Activated CD4-positive, alpha-beta T cell treated with anti-CD3 and anti-CD28 coated beads, Interleukin-2, amount 50 U/mL, for 1 hour (primary cell): Measurements from ENCODE around the gene EIF3B.
"Not testable (repeated sequence)": the region's sequence is repeated elsewhere in the genome, so short reads cannot be mapped to it uniquely, and the experiment has no call there.

Experiments used
- DNase-seq: peaks from one replicate; pipeline ENCODE4 v3.0.0-alpha.2; 2020

Gene EIF3B

GRCh38 chr7:2350055-2350454, 4.6 kb upstream of the EIF3B start:
- no peak for DNase-seq

- DNase-seq, result no peak
These were observed 3.8 kb upstream of the EIF3B start for GRCh38 chr7:2350861-2351260.

DNA sequence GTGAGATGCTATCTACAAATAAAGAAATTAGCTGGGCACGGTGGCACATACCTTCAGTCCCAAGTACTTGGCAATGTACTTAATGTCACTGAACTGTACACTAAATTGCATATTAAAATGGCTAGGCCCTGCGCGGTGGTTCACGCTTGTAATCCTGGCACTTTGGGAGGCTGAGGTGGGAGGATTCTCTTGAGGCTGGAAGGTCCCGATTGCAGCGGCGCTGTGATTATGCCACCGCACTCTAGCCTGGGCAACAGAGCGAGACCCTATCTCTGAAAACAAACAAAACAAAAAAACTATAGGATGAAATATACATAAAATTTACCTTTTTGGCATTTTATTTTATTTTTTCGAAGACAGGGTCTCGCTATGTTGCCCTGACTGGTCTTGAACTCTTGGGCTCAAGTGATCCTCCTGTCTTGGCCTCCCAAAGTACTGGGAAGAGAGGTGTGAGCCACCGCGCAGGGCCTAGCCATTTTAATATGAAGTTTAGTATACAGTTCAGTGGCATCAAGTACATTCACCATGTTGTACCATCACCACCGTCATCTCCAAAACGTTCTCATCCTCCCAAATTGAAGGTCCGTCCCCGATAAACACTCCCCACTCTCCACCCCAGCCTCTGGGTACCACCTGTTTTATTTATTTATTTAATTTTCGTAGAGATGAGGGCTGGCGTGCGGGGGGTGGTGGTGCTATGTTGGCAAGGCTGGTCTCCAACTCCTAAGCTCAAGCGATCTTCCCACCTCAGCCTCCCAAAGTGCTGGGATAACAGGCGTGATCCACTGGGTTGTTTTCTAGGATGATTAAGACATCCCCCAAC, 1.3 kb upstream of the EIF3B start:
- DNase-seq, result no peak

GRCh38 chr7:2353936-2354185, 766 bp upstream of the EIF3B start:
- DNase-seq, result peak; percentile 88

GRCh38 chr7:2354939-2355704, 495 bp downstream of the EIF3B start:
- DNase-seq, result no peak

DNA sequence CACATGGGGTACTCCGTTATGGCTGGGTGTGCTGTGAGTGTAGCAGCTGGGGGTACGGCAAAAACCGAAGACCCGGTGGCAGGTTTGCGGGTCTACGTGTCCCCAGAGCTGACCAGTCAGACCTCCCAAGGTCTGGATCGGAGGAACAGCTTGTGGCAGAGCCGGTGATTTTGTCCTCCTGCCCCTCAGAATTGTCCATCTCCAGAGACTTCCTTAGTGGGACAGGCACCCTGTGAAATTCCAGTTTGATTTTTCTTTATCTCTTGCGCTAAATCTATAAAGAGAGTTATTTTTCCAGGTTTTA, 1.0 kb downstream of the EIF3B start:
- no peak for DNase-seq

DNA sequence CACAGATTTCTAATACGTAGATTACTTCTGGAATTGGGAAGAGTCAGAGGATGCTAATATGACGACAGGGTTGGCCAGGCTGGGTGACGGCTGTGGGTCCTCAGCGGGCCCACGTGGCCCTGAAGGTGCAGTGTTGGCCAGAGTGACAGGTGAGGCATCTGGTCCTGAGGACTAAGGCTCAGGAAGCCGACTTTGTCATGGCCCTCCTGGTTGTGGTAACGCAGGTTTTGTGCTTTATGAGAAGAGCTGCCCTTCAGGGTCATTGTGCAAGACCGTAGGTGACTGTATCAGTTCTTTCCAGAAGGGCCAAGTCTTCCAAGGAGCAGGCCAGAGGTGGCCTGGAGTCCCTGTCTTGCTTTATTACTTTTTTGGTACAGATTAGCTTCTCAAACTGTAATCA, 2.5 kb downstream of the EIF3B start:
- DNase-seq, result no peak

- no peak for DNase-seq
These were observed 2.9 kb downstream of the EIF3B start for GRCh38 chr7:2357571-2357970.

- no peak for DNase-seq
These were observed 4.4 kb downstream of the EIF3B start for GRCh38 chr7:2358968-2359527.

DNA sequence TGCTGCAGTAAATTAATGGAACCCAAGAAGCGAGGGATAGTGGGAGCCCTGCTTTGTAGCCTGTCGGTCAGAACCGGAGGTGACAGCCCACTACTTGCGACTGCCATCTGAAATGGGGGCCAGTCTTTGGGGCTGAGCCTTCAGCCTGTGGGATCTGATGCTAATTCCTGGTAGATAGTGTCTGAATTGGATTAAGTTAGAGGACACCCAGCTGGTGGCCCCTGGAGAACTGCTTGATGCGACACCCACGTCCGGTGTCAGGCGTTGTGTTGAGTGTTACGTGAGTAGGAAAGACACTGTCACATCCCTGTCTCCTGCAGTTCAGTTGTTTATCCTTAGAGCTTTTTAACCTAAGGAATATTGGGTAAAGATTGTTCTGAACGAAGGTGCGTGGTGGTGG, 5.0 kb downstream of the EIF3B start:
- DNase-seq, result no peak

GRCh38 chr7:2360796-2361195, 6.2 kb downstream of the EIF3B start:
- DNase-seq, result no peak

- DNase-seq, result no peak
These were observed 7.9 kb downstream of the EIF3B start for GRCh38 chr7:2362385-2363088.

DNA sequence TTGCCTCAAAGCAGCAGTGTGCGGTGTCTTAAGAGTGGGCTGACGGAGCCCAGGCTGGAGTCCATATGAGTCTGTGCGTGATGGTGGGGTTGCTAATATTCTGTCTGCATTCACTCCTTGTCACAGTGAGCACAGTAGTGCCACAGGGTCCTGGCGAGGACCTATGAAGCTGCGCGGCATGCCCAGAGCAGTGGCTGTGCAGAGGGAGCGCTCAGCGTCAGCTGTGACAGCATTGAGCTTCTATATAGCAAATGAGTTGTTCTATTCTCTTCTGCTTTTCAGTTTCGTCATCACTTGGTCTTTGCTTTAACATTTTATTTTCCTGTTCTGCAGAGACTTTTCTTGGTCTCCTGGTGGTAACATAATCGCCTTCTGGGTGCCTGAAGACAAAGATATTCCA, 14.5 kb downstream of the EIF3B start:
- no peak for DNase-seq

- DNase-seq, result no peak
These were observed 16.7 kb downstream of the EIF3B start for GRCh38 chr7:2371329-2371728.

- no peak for DNase-seq
These were observed 18.1 kb downstream of the EIF3B start for GRCh38 chr7:2372724-2373123.

GRCh38 chr7:2373124-2373556, 18.5 kb downstream of the EIF3B start:
- DNase-seq, result no peak

GRCh38 chr7:2373646-2374045, 19.0 kb downstream of the EIF3B start:
- DNase-seq, result no peak

DNA sequence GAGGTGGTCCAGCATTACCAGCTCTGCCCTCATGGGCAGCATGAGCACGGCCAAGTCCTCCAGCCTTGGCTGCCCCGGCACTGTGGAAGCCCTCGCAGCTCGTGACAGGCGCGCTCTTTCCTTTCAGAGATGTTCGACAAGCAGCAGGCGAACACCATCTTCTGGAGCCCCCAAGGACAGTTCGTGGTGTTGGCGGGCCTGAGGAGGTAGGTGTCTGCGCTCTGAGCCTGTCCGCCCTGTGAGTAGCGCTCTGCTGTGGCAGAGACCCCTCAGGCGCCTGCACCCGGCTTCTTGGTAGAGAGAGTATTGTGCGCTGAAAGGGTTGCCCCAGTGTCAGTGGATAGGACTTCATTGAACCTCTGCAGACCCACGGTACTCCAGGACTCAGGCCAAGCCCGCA, 19.8 kb downstream of the EIF3B start:
- DNase-seq, result no peak

- DNase-seq, result no peak
These were observed 20.5 kb downstream of the EIF3B start for GRCh38 chr7:2374830-2375728.

DNA sequence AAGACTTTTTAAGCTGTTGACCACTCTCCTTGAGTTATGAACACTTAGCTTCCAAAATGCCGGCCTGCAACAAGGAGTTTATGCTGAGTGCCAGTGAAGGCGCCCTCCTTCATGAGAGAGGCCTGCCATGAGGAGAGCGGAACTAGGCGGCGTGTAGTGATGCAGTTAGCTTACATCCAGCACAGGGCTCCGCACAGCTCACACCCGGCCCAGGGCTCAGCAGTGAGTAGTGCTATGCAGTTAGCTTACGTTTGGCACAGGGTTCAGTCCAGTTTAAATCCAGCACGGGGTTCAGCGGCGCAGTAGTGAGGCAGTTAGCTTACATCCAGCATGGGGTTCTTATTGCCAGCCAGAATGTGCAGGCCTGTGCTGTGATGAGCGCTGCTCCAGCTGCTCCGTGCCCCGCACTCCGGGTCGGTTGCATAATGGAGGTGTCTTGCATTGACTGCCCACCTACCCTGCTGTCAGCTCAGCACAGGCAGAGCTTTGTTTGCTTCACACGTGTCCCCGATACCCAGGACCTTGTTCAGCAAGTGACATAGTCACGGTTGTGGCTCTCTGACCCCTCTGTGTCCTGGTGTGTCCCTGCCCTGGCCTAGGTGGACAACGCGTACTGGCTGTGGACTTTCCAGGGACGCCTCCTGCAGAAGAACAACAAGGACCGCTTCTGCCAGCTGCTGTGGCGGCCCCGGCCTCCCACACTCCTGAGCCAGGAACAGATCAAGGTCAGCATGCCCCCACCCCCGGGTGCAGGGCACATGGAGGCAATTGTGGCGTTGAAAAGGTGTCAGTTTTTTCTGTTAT, 21.9 kb downstream of the EIF3B start:
- DNase-seq, result no peak

- not testable (repeated sequence) for DNase-seq
These were observed 22.9 kb downstream of the EIF3B start for GRCh38 chr7:2377492-2377891.

DNA sequence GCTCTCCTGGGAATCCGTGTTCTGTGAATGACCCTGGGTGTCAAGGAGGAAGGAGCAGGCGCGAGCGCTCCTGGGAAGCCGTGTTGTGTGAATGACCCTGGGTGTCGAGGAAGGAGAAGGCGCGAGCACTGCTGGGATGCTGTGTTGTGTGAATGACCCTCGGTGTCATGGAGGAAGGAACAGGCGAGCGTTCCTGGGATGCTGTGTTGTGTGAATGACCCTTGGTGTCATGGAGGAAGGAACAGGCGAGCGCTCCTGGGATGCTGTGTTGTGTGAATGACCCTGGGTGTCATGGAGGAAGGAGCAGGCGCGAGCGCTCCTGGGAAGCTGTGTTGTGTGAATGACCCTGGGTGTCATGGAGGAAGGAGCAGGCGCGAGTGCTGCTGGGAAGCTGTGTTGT, 23.5 kb downstream of the EIF3B start:
- DNase-seq, result not testable (repeated sequence)
